ENCODE measurements around the gene VPS33A. TPM values are rescaled to one million over a fixed set of nuclear protein-coding genes. Genes with fewer than 3 reads are reported as not detected.

Gene VPS33A
- polyA plus RNA-seq, 2 of the 4 experiments (the other 2 are of a cell fraction), result 19.9 to 32.4 TPM

- 83% methylated on average over 7 of the region's 8 CpGs for WGBS (ENCODE audit: missing lambda C conversion rate)
- Histone ChIP-seq H3K4me1 (no peaks in the 10 kb centered on the region), H3K4me2 (no peak overlapping the region), H3K4me3 (no peak overlapping the region), H3K27ac (no peak overlapping the region), H3K9me3 (no peaks in the 10 kb centered on the region)
- TF ChIP-seq RAD21 (conservative IDR thresholded peaks at IDR 0.05 in 1 of 2, IDR thresholded peaks at IDR 0.05 in 1 of 2) (no peak), HOXA7 (CRISPR knock-in tag; IDR thresholded peaks at IDR 0.05) (no peak), FOSB (CRISPR knock-in tag; IDR thresholded peaks at IDR 0.05) (no peak), ZFP36 (IDR thresholded peaks at IDR 0.05; ENCODE audit: borderline replicate concordance, partially characterized antibody) (no peak), POLR2A (IDR thresholded peaks at IDR 0.05; ENCODE audit: low read length) (no peak), POLR2AphosphoS2 (conservative IDR thresholded peaks at IDR 0.05; ENCODE audit: low read length) (no peak), HDAC2 (IDR thresholded peaks at IDR 0.05) (no peak), CTCF (IDR thresholded peaks at IDR 0.05) (no peak), EHMT2 (IDR thresholded peaks at IDR 0.05; ENCODE audit: low read depth) (no peak), EP300 (IDR thresholded peaks at IDR 0.05) (no peak), BHLHE40 (IDR thresholded peaks at IDR 0.05; ENCODE audit: low read depth, low read length) (no peak), MAFK (IDR thresholded peaks at IDR 0.05; ENCODE audit: partially characterized antibody) (no peak)
- FAIRE-seq (no peak), ATAC-seq (no peak), DNase-seq (ENCODE audit: low read depth in 1 of 2, low spot score in 1 of 2) (no peak)
- POLR2A ChIA-PET, result interaction anchor here (2.0 kb wide), 1 partner anchor 16 kb away, joined by 5 read pairs; no protein-coding TSS in a partner anchor
- CTCF ChIA-PET, result no interaction called here
Observed at GRCh38 chr12:122206976-122207375, 59.3 kb downstream of the VPS33A start.

- no peaks in the 10 kb centered on the region for H3K4me1 ChIP-seq
- H3K9me3 ChIP-seq, result no peaks in the 10 kb centered on the region
- WGBS (ENCODE audit: missing lambda C conversion rate), result 84% methylated on average over 26 of the region's 27 CpGs
- ATAC-seq, result peak; percentile 14; a peak in 4 of 6 replicates
- H3K4me2 ChIP-seq, result no peak overlapping the region
- peak; percentile 74; the same call in 1 of the 2 replicates for TF ChIP-seq POLR2AphosphoS2 (conservative IDR thresholded peaks at IDR 0.05; ENCODE audit: low read length)
- no peak for TF ChIP-seq EP300 (IDR thresholded peaks at IDR 0.05)
- no peak for TF ChIP-seq HOXA7 (CRISPR knock-in tag; IDR thresholded peaks at IDR 0.05)
- no peak for TF ChIP-seq USF2 (IDR thresholded peaks at IDR 0.05)
- TF ChIP-seq CHD2 (IDR thresholded peaks at IDR 0.05; ENCODE audit: low read length, partially characterized antibody), result no peak
- peak; percentile 7; the same call in 1 of the 2 replicates for TF ChIP-seq GATA3 (IDR thresholded peaks at IDR 0.05; ENCODE audit: borderline replicate concordance)
- TF ChIP-seq HDAC2 (IDR thresholded peaks at IDR 0.05), result no peak
- no peak for TF ChIP-seq HOXB5 (CRISPR knock-in tag; IDR thresholded peaks at IDR 0.05)
- TF ChIP-seq CBX2 (IDR thresholded peaks at IDR 0.05; ENCODE audit: borderline replicate concordance, low read depth), result no peak
- no peak for TF ChIP-seq SMC3 (IDR thresholded peaks at IDR 0.05)
- TF ChIP-seq HOXB13 (CRISPR knock-in tag; IDR thresholded peaks at IDR 0.05; ENCODE audit: low read depth), result no peak
- no peak for TF ChIP-seq POLR2A (IDR thresholded peaks at IDR 0.05; ENCODE audit: low read length)
- no peak for TF ChIP-seq ZNF302 (CRISPR knock-in tag; IDR thresholded peaks at IDR 0.05)
- TF ChIP-seq KDM1A (IDR thresholded peaks at IDR 0.05; ENCODE audit: low read depth), result no peak
- TF ChIP-seq JUNB (IDR thresholded peaks at IDR 0.05), result no peak
- no peak for TF ChIP-seq ESRRA (IDR thresholded peaks at IDR 0.05; ENCODE audit: borderline replicate concordance, low read length)
- DNase-seq (ENCODE audit: low read depth in 1 of 2, low spot score in 1 of 2), result no peak
- ChIA-PET CTCF (interaction anchor here (0.8 to 1.4 kb wide), 4 partner anchors 16 to 152 kb away, joined by 3 to 6 read pairs (median 6); no protein-coding TSS in a partner anchor), POLR2A (interaction anchor here (2.0 to 2.4 kb wide), 2 partner anchors 17 to 19 kb away, joined by 5 to 13 read pairs; partner anchors contain the start of gene DIABLO)
- no peak overlapping the region for H3K4me3 ChIP-seq
- FAIRE-seq, result no peak
- no peak overlapping the region for H3K27ac ChIP-seq
Observed at GRCh38 chr12:122206111-122206881, 60.0 kb downstream of the VPS33A start.

All from A549 (cell line).